HG03378 (cell line): ENCODE data around the gene TRAPPC1.

Source experiments
- ATAC-seq: cut with Tn5 transposase; IDR thresholded peaks from one replicate; pipeline ENCODE4 v1.9.1; 2021; ENCODE audit warnings: mild to moderate bottlenecking, moderate library complexity; ENCODE audit not compliant: unreplicated experiment

TRAPPC1 gene

DNA sequence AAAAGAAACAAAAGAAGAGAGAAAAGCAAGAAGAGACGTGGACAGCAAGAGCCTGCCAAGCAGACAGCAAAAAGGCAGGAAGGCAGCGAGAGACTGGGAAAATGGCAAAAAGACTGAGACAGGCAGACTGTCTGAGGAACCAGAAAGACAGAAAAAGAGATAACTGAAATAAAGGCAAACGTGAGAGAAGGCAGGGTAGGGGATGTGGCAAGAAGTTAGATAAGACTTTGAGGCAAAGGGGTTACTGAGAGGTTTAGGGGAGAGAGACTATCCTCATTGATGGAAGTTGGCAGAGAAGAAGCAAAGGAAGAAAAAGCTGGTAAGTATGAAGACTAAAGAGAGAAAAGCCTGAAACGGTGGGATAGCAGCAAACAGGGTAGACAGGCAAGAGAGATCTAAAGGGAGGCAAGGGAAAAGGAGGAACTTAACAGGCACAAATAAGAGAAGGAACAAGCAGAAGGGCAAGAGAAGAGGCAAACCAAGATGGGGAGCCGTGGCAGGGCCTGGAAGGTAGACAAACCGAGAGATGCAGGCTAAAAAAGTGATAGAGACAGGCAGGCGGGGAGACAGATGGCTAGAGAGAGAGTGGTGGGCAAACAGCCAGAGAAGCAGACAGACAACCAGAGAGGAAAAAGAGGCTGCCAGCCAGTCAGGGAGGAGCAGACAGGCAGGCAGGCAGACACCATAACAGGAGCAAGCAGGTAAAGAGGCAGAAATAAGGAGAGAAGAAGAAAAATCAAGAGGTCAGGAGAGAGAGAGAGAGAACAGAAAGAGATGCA is 50.3 kb downstream of the TRAPPC1 start:
- ATAC-seq, result no peak
